Spleen (tissue), 11 donors: ENCODE measurements around the gene SGIP1. TPM values are rescaled to one million over a fixed set of nuclear protein-coding genes. Genes with fewer than 3 reads are reported as not detected.

ENCODE experiments used
- DNase-seq: peaks from one replicate; pipeline ENCODE4 v3.0.0-alpha.2; 2020
- H3K27ac ChIP-seq, 8 donors: fragments of 200-600 bp; sonication (generic) in 7 of 8; 1 replicate in 4 of 8; 2 replicates in 4 of 8; pipeline versions ENCODE4 v1.5.0 to v1.8.0; 2016 to 2021; ENCODE audit warnings: inconsistent platforms in 4 of 8, mild to moderate bottlenecking in 4 of 8, moderate library complexity in 1 of 8
- H3K27me3 ChIP-seq, 7 donors: fragments of 200-600 bp; sonication (generic) in 6 of 7; replicated peaks in 1 of 7; 1 replicate in 4 of 7; 2 replicates in 3 of 7; pipeline versions ENCODE4 v1.5.0 to v1.8.0; 2016 to 2021; ENCODE audit warnings: inconsistent platforms in 3 of 7, mild to moderate bottlenecking in 1 of 7
- H3K36me3 ChIP-seq, 6 donors: fragments of 200-600 bp; sonication (generic) in 5 of 6; 1 replicate in 4 of 6; 2 replicates in 2 of 6; pipeline versions ENCODE4 v1.5.0 to v1.8.0; 2016 to 2021; ENCODE audit warnings: inconsistent platforms in 2 of 6
- H3K4me1 ChIP-seq, 6 donors: fragments of 200-600 bp; sonication (generic) in 5 of 6; 1 replicate in 3 of 6; 2 replicates in 3 of 6; pipeline versions ENCODE4 v1.5.0 to v1.8.0; 2016 to 2021; ENCODE audit warnings: inconsistent platforms in 3 of 6
- H3K4me3 ChIP-seq, 8 donors: fragments of 200-600 bp; sonication (generic) in 7 of 8; 1 replicate in 4 of 8; 2 replicates in 4 of 8; pipeline versions ENCODE4 v1.5.0 to v1.8.0; 2016 to 2021; ENCODE audit warnings: inconsistent platforms in 4 of 8, mild to moderate bottlenecking in 4 of 8, moderate library complexity in 2 of 8
- H3K9me3 ChIP-seq, 8 donors: fragments of 200-600 bp; sonication (generic) in 7 of 8; 1 replicate in 4 of 8; 2 replicates in 4 of 8; pipeline versions ENCODE4 v1.5.0 to v1.8.0; 2016 to 2021; ENCODE audit warnings: inconsistent platforms in 4 of 8
- CTCF ChIP-seq, 11 experiments: fragments of 200-600 bp in 7 of 11; fragments of 450-650 bp in 4 of 11; sonication (generic) in 4 of 11; IDR thresholded peaks in 8 of 11; conservative IDR thresholded peaks in 3 of 11; 1 replicate in 7 of 11; 2 replicates in 4 of 11; pipeline versions ENCODE4 v1.4.0 to v1.8.0; 2016 to 2021; ENCODE audit warnings: antibody characterized with exemption in 11 of 11, inconsistent platforms in 4 of 11, mild to moderate bottlenecking in 1 of 11
- POLR2A ChIP-seq, 3 donors: fragments of 450-650 bp; IDR thresholded peaks; one replicate each; pipeline ENCODE4 v1.5.1; 2017; ENCODE audit warnings: antibody characterized with exemption in 3 of 3, mild to moderate bottlenecking in 1 of 3
- POLR2AphosphoS5 ChIP-seq, 3 donors: sonication (generic); formaldehyde crosslinking; IDR thresholded peaks; one replicate each; pipeline ENCODE4 v1.5.1; 2017; ENCODE audit warnings: antibody characterized with exemption in 3 of 3
- WGBS, 5 donors: extraction: QIAGEN DNeasy Blood & Tissue Kit in 3 of 5; methylation state at CpG; one replicate each; pipeline versions ENCODE4 v1.1.5 to v1.1.7; 2013 to 2018; 5-methylcytosine and 5-hydroxymethylcytosine counted together
- intact Hi-C: fragments of 100-400 bp; cut with DNase I; formaldehyde crosslinking; loops from one replicate; pipeline ENCODE4 v1.15.0; 2023; ENCODE audit warnings: low total_unique reads
- polyA plus RNA-seq, 3 donors: library from polyadenylated mRNA; stranded (reverse); fragments of 200-250 nt; gene quantifications; one replicate each; pipeline ENCODE4 v1.2.1, GENCODE V29; 2013
- total RNA-seq, 7 donors: library from RNA; depleted of rRNA in 3 of 7; stranded (reverse); fragments of >200 nt in 3 of 7; fragmentation: NEBNext Ultra II Directional in 4 of 7; extraction: Animal tissue kit (Norgen Biotek cat#: 25700) in 4 of 7; gene quantifications; one replicate each; pipeline versions ENCODE4 v1.1.0 to v1.2.1, GENCODE V29; 2016 to 2021
- donor health status: healthy with polysubstance abuse.
- donor health status: DM: no; HTN: no; CAD: no; lungs with moderate emphysema.
- donor health status: DM: no; HTN: no; CAD: no.
- donor health status: Bipolar disorder and iron deficiency.
- donor health status: healthy.
- donor health status: DM: no; HTN: no; CAD: no.
- donor health status: DM: yes; HTN: yes; CAD: no.

Gene SGIP1
- total and polyA plus RNA-seq, 10 donors: 0.13 to 1.6 (median 0.74) TPM; not detected in 2

- no peak for DNase-seq
- Histone ChIP-seq H3K27me3 (no peaks in the 10 kb centered on the region), H3K36me3 (no peaks in the 10 kb centered on the region), H3K9me3 (no peaks in the 10 kb centered on the region), H3K4me1 (peaks cover 0 to 7% (median 0%) of the 10 kb centered on the region in 6 donors), H3K27ac (no peak overlapping the region), H3K4me3 (no peak overlapping the region)
- intact Hi-C loops: no loop called here
- no peak for TF ChIP-seq POLR2A (IDR thresholded peaks at IDR 0.05)
- no peak for TF ChIP-seq CTCF (IDR thresholded peaks at IDR 0.05 in 8 of 11, conservative IDR thresholded peaks at IDR 0.05 in 3 of 11)
- no peak for TF ChIP-seq POLR2AphosphoS5 (IDR thresholded peaks at IDR 0.05)
Observed at GRCh38 chr1:66696771-66697170, 162.8 kb downstream of the SGIP1 start.

- Histone ChIP-seq H3K27me3 (no peaks in the 10 kb centered on the region), H3K27ac (no peak overlapping the region), H3K36me3 (no peaks in the 10 kb centered on the region), H3K9me3 (no peaks in the 10 kb centered on the region), H3K4me3 (no peak overlapping the region), H3K4me1 (peaks cover 0 to 7% (median 0%) of the 10 kb centered on the region in 6 donors)
- WGBS, 5 donors: 75 to 88% (median 77%) methylated on average over 5 of the region's 5 CpGs
- no peak for TF ChIP-seq CTCF (IDR thresholded peaks at IDR 0.05 in 8 of 11, conservative IDR thresholded peaks at IDR 0.05 in 3 of 11)
- no peak for TF ChIP-seq POLR2A (IDR thresholded peaks at IDR 0.05)
- no peak for TF ChIP-seq POLR2AphosphoS5 (IDR thresholded peaks at IDR 0.05)
- intact Hi-C loops: no loop called here
- DNase-seq: no peak
Observed at GRCh38 chr1:66699213-66699612, 165.3 kb downstream of the SGIP1 start.

GRCh38 chr1:66704177-66704875, 170.4 kb downstream of the SGIP1 start:
- no peak overlapping the region for H3K27ac ChIP-seq

More at GRCh38 chr1:66704177-66704875, 170.4 kb downstream of the SGIP1 start:
- H3K27me3 ChIP-seq: no peaks in the 10 kb centered on the region
- H3K36me3 ChIP-seq: no peaks in the 10 kb centered on the region
- WGBS, 5 donors: 84 to 93% (median 87%) methylated on average over 4 of the region's 4 CpGs
- DNase-seq: no peak
- H3K4me1 ChIP-seq: no peaks in the 10 kb centered on the region
- intact Hi-C loops: no loop called here
- no peaks in the 10 kb centered on the region for H3K9me3 ChIP-seq
- H3K4me3 ChIP-seq: no peak overlapping the region
- TF ChIP-seq POLR2A (IDR thresholded peaks at IDR 0.05) (no peak), CTCF (IDR thresholded peaks at IDR 0.05 in 8 of 11, conservative IDR thresholded peaks at IDR 0.05 in 3 of 11) (no peak), POLR2AphosphoS5 (IDR thresholded peaks at IDR 0.05) (no peak)
